SH-SY5Y (cell line): Measurements from ENCODE around the gene DIO1.

Experiments
- GATA2 ChIP-seq: IDR thresholded peaks from 2 replicates; pipeline ENCODE4 v1.6.1; 2011; ENCODE audit warnings: mild to moderate bottlenecking, low read depth, low read length
- GATA3 ChIP-seq: IDR thresholded peaks from 2 replicates; pipeline ENCODE4 v1.6.1; 2011; ENCODE audit warnings: low read depth, mild to moderate bottlenecking, low read length, moderate library complexity

DNA sequence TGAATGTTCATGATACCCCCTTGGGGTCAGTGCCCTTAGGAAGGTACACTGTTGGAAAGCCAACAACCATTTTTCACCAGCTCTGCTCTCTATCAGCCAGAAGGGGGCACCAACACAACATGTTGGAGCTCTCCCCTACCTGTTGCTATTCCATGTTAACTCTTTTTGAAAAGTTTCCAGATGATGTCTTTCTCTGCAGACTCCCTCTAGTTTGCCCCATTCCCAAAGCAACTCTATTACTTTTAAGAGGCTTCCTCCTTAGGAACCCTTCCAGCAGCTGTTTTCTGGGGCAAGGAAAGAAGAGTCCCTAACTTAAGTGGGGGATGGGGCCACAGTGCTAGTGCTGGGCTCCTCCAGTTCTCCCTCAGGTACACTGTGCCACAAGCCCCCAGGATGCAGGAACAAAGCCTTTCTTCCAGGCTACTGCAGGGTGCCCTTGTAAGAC, 33.0 kb upstream of the DIO1 start:
- no peak for TF ChIP-seq GATA3
- no peak for TF ChIP-seq GATA2
